NT2/D1 (cell line): ENCODE measurements around the gene RNF25.

Experiments
- SUZ12 ChIP-seq: IDR thresholded peaks from 2 replicates; pipeline ENCODE4 v1.6.1; 2011; ENCODE audit not compliant: insufficient read length, insufficient read depth; ENCODE audit errors: extremely low read depth
- YY1 ChIP-seq: IDR thresholded peaks from 2 replicates; pipeline ENCODE4 v1.6.1; 2011; ENCODE audit not compliant: insufficient read length, insufficient read depth
- ZNF274 ChIP-seq: IDR thresholded peaks from 2 replicates; pipeline ENCODE4 v1.6.1; 2011; ENCODE audit warnings: mild to moderate bottlenecking, low read depth, low read length

- TF ChIP-seq ZNF274 = no peak
- no peak for TF ChIP-seq SUZ12
- no peak for TF ChIP-seq YY1
Observed at GRCh38 chr2:218618102-218618860, 53.5 kb downstream of the RNF25 start.
